ENCODE data around the gene MRC2. TPM values are rescaled to one million over a fixed set of nuclear protein-coding genes. Genes with fewer than 3 reads are reported as not detected.
A peak's percentile ranks its signal among the peaks of the same experiment; 100 is the strongest.

MRC2 gene
- total and polyA plus RNA-seq, 9 of the 15 experiments (the other 6 are each of a cell fraction or from before 2014, with no cell fraction given): 0.28 to 11.5 (median 6.6) TPM

- TF ChIP-seq, protein P1, sequence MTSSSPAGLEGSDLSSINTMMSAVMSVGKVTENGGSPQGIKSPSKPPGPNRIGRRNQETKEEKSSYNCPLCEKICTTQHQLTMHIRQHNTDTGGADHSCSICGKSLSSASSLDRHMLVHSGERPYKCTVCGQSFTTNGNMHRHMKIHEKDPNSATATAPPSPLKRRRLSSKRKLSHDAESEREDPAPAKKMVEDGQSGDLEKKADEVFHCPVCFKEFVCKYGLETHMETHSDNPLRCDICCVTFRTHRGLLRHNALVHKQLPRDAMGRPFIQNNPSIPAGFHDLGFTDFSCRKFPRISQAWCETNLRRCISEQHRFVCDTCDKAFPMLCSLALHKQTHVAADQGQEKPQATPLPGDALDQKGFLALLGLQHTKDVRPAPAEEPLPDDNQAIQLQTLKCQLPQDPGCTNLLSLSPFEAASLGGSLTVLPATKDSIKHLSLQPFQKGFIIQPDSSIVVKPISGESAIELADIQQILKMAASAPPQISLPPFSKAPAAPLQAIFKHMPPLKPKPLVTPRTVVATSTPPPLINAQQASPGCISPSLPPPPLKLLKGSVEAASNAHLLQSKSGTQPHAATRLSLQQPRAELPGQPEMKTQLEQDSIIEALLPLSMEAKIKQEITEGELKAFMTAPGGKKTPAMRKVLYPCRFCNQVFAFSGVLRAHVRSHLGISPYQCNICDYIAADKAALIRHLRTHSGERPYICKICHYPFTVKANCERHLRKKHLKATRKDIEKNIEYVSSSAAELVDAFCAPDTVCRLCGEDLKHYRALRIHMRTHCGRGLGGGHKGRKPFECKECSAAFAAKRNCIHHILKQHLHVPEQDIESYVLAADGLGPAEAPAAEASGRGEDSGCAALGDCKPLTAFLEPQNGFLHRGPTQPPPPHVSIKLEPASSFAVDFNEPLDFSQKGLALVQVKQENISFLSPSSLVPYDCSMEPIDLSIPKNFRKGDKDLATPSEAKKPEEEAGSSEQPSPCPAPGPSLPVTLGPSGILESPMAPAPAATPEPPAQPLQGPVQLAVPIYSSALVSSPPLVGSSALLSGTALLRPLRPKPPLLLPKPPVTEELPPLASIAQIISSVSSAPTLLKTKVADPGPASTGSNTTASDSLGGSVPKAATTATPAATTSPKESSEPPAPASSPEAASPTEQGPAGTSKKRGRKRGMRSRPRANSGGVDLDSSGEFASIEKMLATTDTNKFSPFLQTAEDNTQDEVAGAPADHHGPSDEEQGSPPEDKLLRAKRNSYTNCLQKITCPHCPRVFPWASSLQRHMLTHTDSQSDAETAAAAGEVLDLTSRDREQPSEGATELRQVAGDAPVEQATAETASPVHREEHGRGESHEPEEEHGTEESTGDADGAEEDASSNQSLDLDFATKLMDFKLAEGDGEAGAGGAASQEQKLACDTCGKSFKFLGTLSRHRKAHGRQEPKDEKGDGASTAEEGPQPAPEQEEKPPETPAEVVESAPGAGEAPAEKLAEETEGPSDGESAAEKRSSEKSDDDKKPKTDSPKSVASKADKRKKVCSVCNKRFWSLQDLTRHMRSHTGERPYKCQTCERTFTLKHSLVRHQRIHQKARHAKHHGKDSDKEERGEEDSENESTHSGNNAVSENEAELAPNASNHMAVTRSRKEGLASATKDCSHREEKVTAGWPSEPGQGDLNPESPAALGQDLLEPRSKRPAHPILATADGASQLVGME (CRISPR knock-in tag; IDR thresholded peaks at IDR 0.05): no peak
- TF ChIP-seq REST (IDR thresholded peaks at IDR 0.05; ENCODE audit: borderline replicate concordance) (peak; percentile 39; the same call in 1 of the 2 replicates), REST (CRISPR knock-in tag; IDR thresholded peaks at IDR 0.05; ENCODE audit: low read depth) (no peak), HMGN3 (IDR thresholded peaks at IDR 0.05; ENCODE audit: borderline replicate concordance, extremely low read depth, insufficient read length, low read depth, low read length) (peak; percentile 28), BRD9 (IDR thresholded peaks at IDR 0.05; ENCODE audit: low read depth, partially characterized antibody) (no peak), MCM2 (IDR thresholded peaks at IDR 0.05; ENCODE audit: low read depth) (no peak), LCOR (CRISPR knock-in tag; IDR thresholded peaks at IDR 0.05) (no peak), ZBTB33 (CRISPR knock-in tag; IDR thresholded peaks at IDR 0.05) (peak; percentile 53; the same call in 1 of the 2 replicates), NFIC (IDR thresholded peaks at IDR 0.05) (peak; percentile 98)
These were observed 44.1 kb downstream of the MRC2 start (continued) for GRCh38 chr17:62671553-62671952.

All from K562 (cell line).